PC-9 (cell line): Measurements from ENCODE around the gene MYO15B.

ENCODE experiments used
- CTCF ChIP-seq: fragments of 200-600 bp; sonication (generic); conservative IDR thresholded peaks from 2 replicates; pipeline ENCODE4 v1.6.1; 2017; ENCODE audit warnings: mixed run types, antibody characterized with exemption, mild to moderate bottlenecking, moderate library complexity
- EZH2 ChIP-seq: fragments of 200-600 bp; sonication (generic); IDR thresholded peaks from 2 replicates; pipeline ENCODE4 v1.8.0; 2017; ENCODE audit warnings: antibody characterized with exemption, low read depth

GRCh38 chr17:75590314-75590761 is 2.7 kb downstream of the MYO15B start:
- TF ChIP-seq CTCF: no peak
- TF ChIP-seq EZH2: no peak
